Skeletal muscle tissue (tissue), 4 donors: Measurements from ENCODE around the gene KIF18A. TPM values are rescaled to one million over a fixed set of nuclear protein-coding genes. Genes with fewer than 3 reads are reported as not detected.

Source experiments
- H3K27ac ChIP-seq: one replicate; pipeline ENCODE4 v1.7.0; 2013; ENCODE audit warnings: mild to moderate bottlenecking, low read depth, low read length, inconsistent platforms
- H3K27me3 ChIP-seq, 3 donors: one replicate each; pipeline ENCODE4 v1.7.0; 2013; ENCODE audit warnings: low read length in 3 of 3; ENCODE audit not compliant: control insufficient read depth in 3 of 3, insufficient read depth in 3 of 3
- H3K36me3 ChIP-seq, 3 donors: one replicate each; pipeline ENCODE4 v1.7.0; 2013; ENCODE audit warnings: low read length in 3 of 3; ENCODE audit not compliant: control insufficient read depth in 3 of 3, insufficient read depth in 3 of 3
- H3K4me1 ChIP-seq, 3 donors: one replicate each; pipeline ENCODE4 v1.7.0; 2013; ENCODE audit warnings: low read length in 3 of 3, mild to moderate bottlenecking in 3 of 3; ENCODE audit not compliant: control insufficient read depth in 3 of 3, insufficient read depth in 3 of 3
- H3K4me3 ChIP-seq, 3 donors: one replicate each; pipeline ENCODE4 v1.7.0; 2013; ENCODE audit warnings: low read length in 3 of 3
- H3K9ac ChIP-seq, 3 donors: one replicate each; pipeline ENCODE4 v1.7.0; 2013; ENCODE audit warnings: low read length in 3 of 3, mild to moderate bottlenecking in 3 of 3, moderate library complexity in 2 of 3, low read depth in 1 of 3
- H3K9me3 ChIP-seq, 3 donors: one replicate each; pipeline ENCODE4 v1.7.0; 2013; ENCODE audit warnings: low read length in 3 of 3; ENCODE audit not compliant: control insufficient read depth in 3 of 3
- total RNA-seq: library from RNA; depleted of rRNA; stranded (reverse); fragments of >200 nt; gene quantifications from one replicate; pipeline ENCODE4 v1.2.3, GENCODE V29; 2014
- donor health status: Osteomylitis.

The KIF18A gene
- 4.7 TPM for total RNA-seq

- no peaks in the 10 kb centered on the region for H3K36me3 ChIP-seq
- no peaks in the 10 kb centered on the region for H3K9me3 ChIP-seq
- H3K27me3 ChIP-seq = no peaks in the 10 kb centered on the region
- peak within 1 kb of the TSS; percentile 87 to 96 (median 92) for H3K9ac ChIP-seq
- peak within 1 kb of the TSS; percentile 86 to 94 (median 93) for H3K4me3 ChIP-seq
- H3K4me1 ChIP-seq = peaks cover 16 to 24% (median 23%) of the 10 kb centered on the region in 3 donors
- peak within 1 kb of the TSS; percentile 88 for H3K27ac ChIP-seq
Observed at GRCh38 chr11:28107750-28108618, at the start of gene KIF18A, which contains the start of gene METTL15. Gene KIF18A (minus strand): TSS chr11:28108156. CDS start chr11:28097947, 10,209 bp downstream. Gene METTL15 (plus strand): TSS chr11:28108388. CDS start chr11:28113335, 4,947 bp downstream.

DNA sequence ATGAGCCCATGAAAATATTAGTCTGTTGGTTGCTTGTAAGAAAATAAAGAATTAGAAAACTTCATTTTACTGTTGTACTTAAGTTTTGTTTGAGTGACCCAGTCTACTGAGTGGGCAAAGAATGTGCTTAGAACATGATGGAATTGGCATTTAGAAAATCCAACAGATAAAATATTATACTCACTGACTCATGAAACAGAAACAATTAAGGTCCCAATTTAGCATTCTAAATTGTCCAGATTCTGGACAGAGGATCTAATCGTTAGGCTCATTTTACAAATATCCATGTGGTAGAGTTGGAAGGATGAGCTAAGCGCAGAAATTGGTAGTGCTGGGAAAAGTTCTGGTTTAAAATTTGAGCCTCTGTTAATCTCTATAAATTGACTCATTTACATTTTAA, 45.6 kb upstream of the KIF18A start:
- Histone ChIP-seq H3K27me3 (no peaks in the 10 kb centered on the region), H3K36me3 (peaks cover 8 to 14% (median 8%) of the 10 kb centered on the region in 3 donors), H3K27ac (no peak overlapping the region), H3K9me3 (no peaks in the 10 kb centered on the region), H3K9ac (no peak overlapping the region), H3K4me3 (no peak overlapping the region), H3K4me1 (no peaks in the 10 kb centered on the region)

- Histone ChIP-seq H3K4me1 (no peaks in the 10 kb centered on the region), H3K27ac (no peak overlapping the region), H3K9me3 (no peaks in the 10 kb centered on the region), H3K4me3 (no peak overlapping the region), H3K27me3 (no peaks in the 10 kb centered on the region), H3K9ac (no peak overlapping the region), H3K36me3 (peaks cover 0 to 7% (median 3%) of the 10 kb centered on the region in 3 donors)
Observed at GRCh38 chr11:28152743-28153142, 44.8 kb upstream of the KIF18A start.

- no peaks in the 10 kb centered on the region for H3K27me3 ChIP-seq
- no peak overlapping the region for H3K27ac ChIP-seq
- H3K9ac ChIP-seq = no peak overlapping the region
- H3K9me3 ChIP-seq = no peaks in the 10 kb centered on the region
- H3K36me3 ChIP-seq = no peaks in the 10 kb centered on the region
- H3K4me1 ChIP-seq = no peaks in the 10 kb centered on the region
- H3K4me3 ChIP-seq = no peak overlapping the region
Observed at GRCh38 chr11:28146123-28146751, 38.3 kb upstream of the KIF18A start.

- Histone ChIP-seq H3K4me1 (no peaks in the 10 kb centered on the region), H3K27ac (no peak overlapping the region), H3K9ac (no peak overlapping the region), H3K36me3 (peaks cover 2 to 8% (median 5%) of the 10 kb centered on the region in 3 donors), H3K27me3 (no peaks in the 10 kb centered on the region), H3K4me3 (no peak overlapping the region), H3K9me3 (peaks cover 0 to 2% (median 1%) of the 10 kb centered on the region in 3 donors)
Observed at GRCh38 chr11:28144808-28145207, 36.9 kb upstream of the KIF18A start.

DNA sequence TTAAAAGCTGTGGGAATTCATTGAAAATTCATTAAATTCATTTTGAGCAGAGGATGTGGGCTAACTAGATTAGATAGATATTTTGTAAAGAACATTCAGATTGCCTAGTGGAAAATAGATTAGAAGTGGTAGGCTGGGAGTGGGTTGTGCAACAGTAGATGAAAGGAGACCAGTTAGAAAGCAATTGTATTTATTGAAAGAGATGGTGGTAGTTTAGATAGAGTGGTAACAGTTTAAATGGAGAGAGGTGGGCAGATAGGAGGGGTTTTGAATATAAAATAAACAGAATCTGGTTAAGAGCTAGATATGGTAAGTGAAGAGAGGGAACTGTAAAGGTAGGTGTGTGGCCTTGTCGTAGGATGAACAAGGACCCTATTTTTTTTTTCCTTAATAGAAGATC, 34.8 kb upstream of the KIF18A start:
- no peaks in the 10 kb centered on the region for H3K4me1 ChIP-seq
- H3K27me3 ChIP-seq = no peaks in the 10 kb centered on the region
- peaks cover 0 to 3% (median 3%) of the 10 kb centered on the region in 3 donors for H3K9me3 ChIP-seq
- peaks cover 3 to 14% (median 5%) of the 10 kb centered on the region in 3 donors for H3K36me3 ChIP-seq
- H3K27ac ChIP-seq = no peak overlapping the region
- no peak overlapping the region for H3K9ac ChIP-seq
- H3K4me3 ChIP-seq = no peak overlapping the region

GRCh38 chr11:28140689-28141455, 32.9 kb upstream of the KIF18A start:
- no peaks in the 10 kb centered on the region for H3K27me3 ChIP-seq
- H3K9me3 ChIP-seq = peaks cover 0 to 3% (median 3%) of the 10 kb centered on the region in 3 donors
- no peak overlapping the region for H3K9ac ChIP-seq
- H3K4me3 ChIP-seq = no peak overlapping the region
- H3K4me1 ChIP-seq = no peaks in the 10 kb centered on the region
- no peak overlapping the region for H3K27ac ChIP-seq
- H3K36me3 ChIP-seq = peaks cover 3 to 14% (median 5%) of the 10 kb centered on the region in 3 donors

- Histone ChIP-seq H3K4me1 (no peaks in the 10 kb centered on the region), H3K9ac (no peak overlapping the region), H3K9me3 (peaks cover 0 to 3% (median 3%) of the 10 kb centered on the region in 3 donors), H3K36me3 (peaks cover 3 to 14% (median 9%) of the 10 kb centered on the region in 3 donors), H3K27ac (no peak overlapping the region), H3K27me3 (no peaks in the 10 kb centered on the region), H3K4me3 (no peak overlapping the region)
Observed at GRCh38 chr11:28139841-28140415, 32.0 kb upstream of the KIF18A start.

DNA sequence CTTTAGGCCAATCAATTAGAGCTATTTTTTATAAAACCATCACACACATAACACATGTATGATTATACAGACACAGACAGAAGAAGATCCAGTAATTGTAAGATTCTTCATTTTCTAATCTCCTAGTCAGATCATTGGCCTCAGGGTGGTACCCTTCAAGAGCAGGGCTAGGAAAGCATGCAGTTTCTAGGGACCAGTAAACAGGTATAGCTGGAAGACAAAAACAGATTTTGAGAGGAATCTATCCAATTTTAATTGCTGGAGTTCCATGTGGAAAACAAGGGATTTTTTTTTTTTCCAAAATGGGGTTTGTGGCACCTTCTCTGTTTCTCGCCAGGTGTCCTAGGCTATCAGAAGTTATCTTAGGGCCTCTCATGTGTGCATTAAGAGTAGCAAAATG, 29.9 kb upstream of the KIF18A start:
- Histone ChIP-seq H3K27ac (no peak overlapping the region), H3K9me3 (peaks cover 0 to 3% (median 3%) of the 10 kb centered on the region in 3 donors), H3K36me3 (peaks cover 6 to 17% (median 9%) of the 10 kb centered on the region in 3 donors)

More for the DNA sequence above, 29.9 kb upstream of the KIF18A start:
- H3K27me3 ChIP-seq = no peaks in the 10 kb centered on the region
- no peaks in the 10 kb centered on the region for H3K4me1 ChIP-seq
- no peak overlapping the region for H3K4me3 ChIP-seq
- H3K9ac ChIP-seq = no peak overlapping the region
